Natural killer cell (primary cell): ENCODE results near the gene BACH2. TPM values are rescaled to one million over a fixed set of nuclear protein-coding genes. Genes with fewer than 3 reads are reported as not detected.

Experiments
- ATAC-seq, 3 donors: fragments of 150-1000 bp in 2 of 3; fragments of 200-7000 bp in 1 of 3; cut with Tn5 transposase; 1 replicate in 1 of 3; 2 replicates in 2 of 3; pipeline ENCODE4 v1.10.0; 2021; ENCODE audit warnings: mild to moderate bottlenecking in 2 of 3, moderate library complexity in 2 of 3
- DNase-seq, 2 donors: peaks; one replicate each; pipeline versions ENCODE4 v3.0.0 to v3.0.0-alpha.2; 2013 to 2021; ENCODE audit warnings: mixed read lengths in 1 of 2
- H3K27ac ChIP-seq: one replicate; pipeline ENCODE4 v1.5.1; 2013; ENCODE audit warnings: mild to moderate bottlenecking, low read length
- H3K27me3 ChIP-seq: one replicate; pipeline ENCODE4 v1.6.1; 2013; ENCODE audit warnings: low read length; ENCODE audit not compliant: control insufficient read depth, insufficient read depth
- H3K36me3 ChIP-seq: one replicate; pipeline ENCODE4 v1.6.1; 2013; ENCODE audit warnings: low read length; ENCODE audit not compliant: control insufficient read depth, insufficient read depth
- H3K4me1 ChIP-seq: one replicate; pipeline ENCODE4 v1.6.1; 2013; ENCODE audit warnings: low read length; ENCODE audit not compliant: control insufficient read depth, insufficient read depth
- H3K4me3 ChIP-seq: one replicate; pipeline ENCODE4 v1.5.1; 2013; ENCODE audit warnings: low read length
- H3K9me3 ChIP-seq: one replicate; pipeline ENCODE4 v1.6.1; 2013; ENCODE audit warnings: low read length; ENCODE audit not compliant: control insufficient read depth, insufficient read depth
- H3K27ac Mint-ChIP-seq, 2 donors: one replicate each; pipeline ENCODE4 v1.8.0; 2022; ENCODE audit warnings: mild to moderate bottlenecking in 2 of 2, mixed read lengths in 2 of 2, moderate library complexity in 1 of 2
- H3K27me3 Mint-ChIP-seq, 2 donors: one replicate each; pipeline ENCODE4 v1.8.0; 2022; ENCODE audit warnings: low read depth in 2 of 2, mixed read lengths in 2 of 2
- H3K36me3 Mint-ChIP-seq: one replicate; pipeline ENCODE4 v1.8.0; 2022; ENCODE audit warnings: mixed read lengths
- H3K4me1 Mint-ChIP-seq, 2 donors: one replicate each; pipeline ENCODE4 v1.8.0; 2022; ENCODE audit warnings: mixed read lengths in 2 of 2
- H3K4me3 Mint-ChIP-seq: one replicate; pipeline ENCODE4 v1.8.0; 2022; ENCODE audit warnings: mild to moderate bottlenecking, moderate library complexity, mixed read lengths
- H3K9me3 Mint-ChIP-seq, 2 donors: one replicate each; pipeline ENCODE4 v1.8.0; 2022; ENCODE audit warnings: mixed read lengths in 2 of 2
- CTCF ChIP-seq: fragments of 200-600 bp; IDR thresholded peaks from one replicate; pipeline ENCODE4 v1.8.0; 2022; ENCODE audit warnings: antibody characterized with exemption
- WGBS: methylation state at CpG from one replicate; pipeline ENCODE4 v1.1.7; 2013; ENCODE audit warnings: missing lambda C conversion rate; ENCODE audit not compliant: insufficient coverage; 5-methylcytosine and 5-hydroxymethylcytosine counted together
- intact Hi-C: fragments of 100-400 bp; cut with micrococcal nuclease; formaldehyde crosslinking; loops from one replicate; pipeline ENCODE4 v1.14.2; 2022
- total RNA-seq, 4 donors: library from RNA; stranded (reverse); fragments of 120-200 nt in 1 of 4; gene quantifications; one replicate each; pipeline versions ENCODE4 v1.2.3 to v1.2.4, GENCODE V29; 2013 to 2022

Gene BACH2
- total RNA-seq, 3 donors from 2014 or later (not counting 1 experiment from before 2014, with no cell fraction given) = 32.1 to 37.8 (median 32.7) TPM

DNA sequence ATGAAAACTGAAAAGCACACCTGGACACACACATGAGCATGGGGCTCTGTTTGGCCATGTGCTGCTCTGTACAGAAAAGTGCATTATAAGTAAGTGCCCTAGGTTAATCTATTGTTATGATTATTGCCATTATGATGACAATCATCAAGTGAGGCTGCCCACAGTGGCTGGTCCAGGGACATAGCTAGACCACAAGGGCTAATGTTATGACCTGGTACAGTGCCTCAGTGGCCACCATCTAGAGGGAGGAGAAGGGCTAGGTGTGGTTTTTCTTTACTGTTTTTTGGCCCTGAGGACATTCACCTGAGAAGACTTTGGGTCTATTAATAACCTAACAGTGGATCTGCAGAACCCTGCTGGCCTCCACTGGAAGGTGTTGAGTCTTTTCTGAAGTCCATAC, 316.3 kb downstream of the BACH2 start:
- Mint-ChIP-seq H3K27me3 (no peaks in the 10 kb centered on the region), H3K4me3 (no peak overlapping the region), H3K36me3 (no peaks in the 10 kb centered on the region), H3K27ac (no peak overlapping the region), H3K9me3 (no peaks in the 10 kb centered on the region), H3K4me1 (peaks cover under 1 to 4% of the 10 kb centered on the region in 2 donors)
- DNase-seq (no peak), ATAC-seq (no peak)
- Histone ChIP-seq H3K9me3 (no peaks in the 10 kb centered on the region), H3K4me3 (no peak overlapping the region), H3K27me3 (no peaks in the 10 kb centered on the region), H3K36me3 (no peaks in the 10 kb centered on the region), H3K4me1 (peaks cover 4% of the 10 kb centered on the region), H3K27ac (no peak overlapping the region)
- TF ChIP-seq CTCF = no peak
- intact Hi-C loops = no loop called here

GRCh38 chr6:89979481-89980119, 317.0 kb downstream of the BACH2 start:
- Mint-ChIP-seq H3K4me3 (no peak overlapping the region), H3K27ac (no peak overlapping the region), H3K36me3 (no peaks in the 10 kb centered on the region), H3K27me3 (no peaks in the 10 kb centered on the region), H3K9me3 (no peaks in the 10 kb centered on the region), H3K4me1 (no peaks in the 10 kb centered on the region)
- Histone ChIP-seq H3K36me3 (no peaks in the 10 kb centered on the region), H3K27ac (no peak overlapping the region), H3K27me3 (no peaks in the 10 kb centered on the region), H3K9me3 (no peaks in the 10 kb centered on the region), H3K4me1 (no peaks in the 10 kb centered on the region), H3K4me3 (no peak overlapping the region)
- no peak for ATAC-seq
- 83% methylated on average over 5 of the region's 6 CpGs for WGBS
- no peak for DNase-seq
- TF ChIP-seq CTCF = no peak
- intact Hi-C loops = no loop called here

- H3K9me3 ChIP-seq = no peaks in the 10 kb centered on the region
These were observed 317.9 kb downstream of the BACH2 start for GRCh38 chr6:89978749-89979145.

More at GRCh38 chr6:89978749-89979145, 317.9 kb downstream of the BACH2 start:
- Histone ChIP-seq H3K4me3 (no peak overlapping the region), H3K27me3 (no peaks in the 10 kb centered on the region), H3K4me1 (no peaks in the 10 kb centered on the region), H3K27ac (no peak overlapping the region), H3K36me3 (no peaks in the 10 kb centered on the region)
- Mint-ChIP-seq H3K27me3 (no peaks in the 10 kb centered on the region), H3K4me1 (no peaks in the 10 kb centered on the region), H3K27ac (no peak overlapping the region), H3K9me3 (no peaks in the 10 kb centered on the region), H3K4me3 (no peak overlapping the region), H3K36me3 (no peaks in the 10 kb centered on the region)
- WGBS = 96% methylated on average over 3 of the region's 5 CpGs
- DNase-seq (no peak), ATAC-seq (no peak)
- no peak for TF ChIP-seq CTCF
- intact Hi-C loops = no loop called here
